ENCODE measurements around the gene LMTK2. TPM values are rescaled to one million over a fixed set of nuclear protein-coding genes. Genes with fewer than 3 reads are reported as not detected.

The LMTK2 gene
- total and polyA plus RNA-seq, 7 donors, result 3.0 to 19.9 (median 17.0) TPM

GRCh38 chr7:98232799-98233198 lies 126.1 kb downstream of the LMTK2 start:
- H3K9me3 ChIP-seq, result no peaks in the 10 kb centered on the region
- no peak for DNase-seq
- intact Hi-C loops (cut with DNase I), result no loop called here
- no peaks in the 10 kb centered on the region for H3K27me3 ChIP-seq
- no peak for TF ChIP-seq POLR2AphosphoS5 (IDR thresholded peaks at IDR 0.05)
- TF ChIP-seq EP300 (IDR thresholded peaks at IDR 0.05), result no peak
- TF ChIP-seq CTCF (IDR thresholded peaks at IDR 0.05), result no peak
- TF ChIP-seq POLR2A (IDR thresholded peaks at IDR 0.05), result no peak
- no peak overlapping the region for H3K27ac ChIP-seq
- H3K36me3 ChIP-seq, result peaks cover 0 to 47% (median 16%) of the 10 kb centered on the region in 4 donors
- H3K4me3 ChIP-seq, result no peak overlapping the region
- 93 to 95% methylated on average over 16 of the region's 16 CpGs for WGBS, 2 donors
- H3K4me1 ChIP-seq, result no peaks in the 10 kb centered on the region

- Histone ChIP-seq H3K36me3 (peaks cover 0 to 47% (median 20%) of the 10 kb centered on the region in 4 donors), H3K27me3 (no peaks in the 10 kb centered on the region), H3K27ac (no peak overlapping the region), H3K9me3 (no peaks in the 10 kb centered on the region), H3K4me1 (no peaks in the 10 kb centered on the region), H3K4me3 (no peak overlapping the region)
- 96 to 97% methylated on average over 32 of the region's 32 CpGs for WGBS, 2 donors
- intact Hi-C loops (cut with DNase I), result no loop called here
- no peak for TF ChIP-seq POLR2A (IDR thresholded peaks at IDR 0.05)
- TF ChIP-seq CTCF (IDR thresholded peaks at IDR 0.05), result no peak
- TF ChIP-seq EP300 (IDR thresholded peaks at IDR 0.05), result no peak
- TF ChIP-seq POLR2AphosphoS5 (IDR thresholded peaks at IDR 0.05), result no peak
- DNase-seq, result no peak
Measured at GRCh38 chr7:98233219-98234070, 126.8 kb downstream of the LMTK2 start.

- 89 to 94% methylated on average over 10 of the region's 10 CpGs for WGBS, 2 donors
- H3K9me3 ChIP-seq, result no peaks in the 10 kb centered on the region
- H3K4me1 ChIP-seq, result no peaks in the 10 kb centered on the region
- intact Hi-C loops (cut with DNase I), result no loop called here
- no peak for TF ChIP-seq EP300 (IDR thresholded peaks at IDR 0.05)
- no peak for TF ChIP-seq CTCF (IDR thresholded peaks at IDR 0.05)
- no peak for TF ChIP-seq POLR2AphosphoS5 (IDR thresholded peaks at IDR 0.05)
- TF ChIP-seq POLR2A (IDR thresholded peaks at IDR 0.05), result no peak
- H3K36me3 ChIP-seq, result peaks cover 0 to 58% (median 22%) of the 10 kb centered on the region in 4 donors
- H3K27ac ChIP-seq, result no peak overlapping the region
- no peak overlapping the region for H3K4me3 ChIP-seq
- DNase-seq, result no peak
- no peaks in the 10 kb centered on the region for H3K27me3 ChIP-seq
Measured at GRCh38 chr7:98234429-98235147, 127.9 kb downstream of the LMTK2 start.

GRCh38 chr7:98235901-98236300 lies 129.2 kb downstream of the LMTK2 start:
- Histone ChIP-seq H3K4me3 (no peak overlapping the region), H3K4me1 (no peaks in the 10 kb centered on the region), H3K36me3 (peaks cover 0 to 65% (median 27%) of the 10 kb centered on the region in 4 donors), H3K9me3 (no peaks in the 10 kb centered on the region), H3K27ac (no peak overlapping the region), H3K27me3 (no peaks in the 10 kb centered on the region)
- intact Hi-C loops (cut with DNase I), result no loop called here
- 91 to 95% methylated on average over 11 of the region's 11 CpGs for WGBS, 2 donors
- no peak for DNase-seq
- no peak for TF ChIP-seq POLR2A (IDR thresholded peaks at IDR 0.05)
- TF ChIP-seq CTCF (IDR thresholded peaks at IDR 0.05), result no peak
- TF ChIP-seq POLR2AphosphoS5 (IDR thresholded peaks at IDR 0.05), result no peak
- TF ChIP-seq EP300 (IDR thresholded peaks at IDR 0.05), result no peak

All from sigmoid colon (tissue), 7 donors.